ENCODE measurements around the gene MYO9B.

Gene MYO9B

GRCh38 chr19:17205237-17206140, 129.9 kb downstream of the MYO9B start:
- DNase-seq (ENCODE audit: low read depth): peak; percentile 71
- TF ChIP-seq, protein P1, sequence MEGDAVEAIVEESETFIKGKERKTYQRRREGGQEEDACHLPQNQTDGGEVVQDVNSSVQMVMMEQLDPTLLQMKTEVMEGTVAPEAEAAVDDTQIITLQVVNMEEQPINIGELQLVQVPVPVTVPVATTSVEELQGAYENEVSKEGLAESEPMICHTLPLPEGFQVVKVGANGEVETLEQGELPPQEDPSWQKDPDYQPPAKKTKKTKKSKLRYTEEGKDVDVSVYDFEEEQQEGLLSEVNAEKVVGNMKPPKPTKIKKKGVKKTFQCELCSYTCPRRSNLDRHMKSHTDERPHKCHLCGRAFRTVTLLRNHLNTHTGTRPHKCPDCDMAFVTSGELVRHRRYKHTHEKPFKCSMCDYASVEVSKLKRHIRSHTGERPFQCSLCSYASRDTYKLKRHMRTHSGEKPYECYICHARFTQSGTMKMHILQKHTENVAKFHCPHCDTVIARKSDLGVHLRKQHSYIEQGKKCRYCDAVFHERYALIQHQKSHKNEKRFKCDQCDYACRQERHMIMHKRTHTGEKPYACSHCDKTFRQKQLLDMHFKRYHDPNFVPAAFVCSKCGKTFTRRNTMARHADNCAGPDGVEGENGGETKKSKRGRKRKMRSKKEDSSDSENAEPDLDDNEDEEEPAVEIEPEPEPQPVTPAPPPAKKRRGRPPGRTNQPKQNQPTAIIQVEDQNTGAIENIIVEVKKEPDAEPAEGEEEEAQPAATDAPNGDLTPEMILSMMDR (IDR thresholded peaks at IDR 0.05; ENCODE audit: insufficient read depth, low read depth, low read length, missing control alignments): peak; percentile 65
- no peak overlapping the region for H3K4me3 ChIP-seq (ENCODE audit: low read depth, low read length)

DNA sequence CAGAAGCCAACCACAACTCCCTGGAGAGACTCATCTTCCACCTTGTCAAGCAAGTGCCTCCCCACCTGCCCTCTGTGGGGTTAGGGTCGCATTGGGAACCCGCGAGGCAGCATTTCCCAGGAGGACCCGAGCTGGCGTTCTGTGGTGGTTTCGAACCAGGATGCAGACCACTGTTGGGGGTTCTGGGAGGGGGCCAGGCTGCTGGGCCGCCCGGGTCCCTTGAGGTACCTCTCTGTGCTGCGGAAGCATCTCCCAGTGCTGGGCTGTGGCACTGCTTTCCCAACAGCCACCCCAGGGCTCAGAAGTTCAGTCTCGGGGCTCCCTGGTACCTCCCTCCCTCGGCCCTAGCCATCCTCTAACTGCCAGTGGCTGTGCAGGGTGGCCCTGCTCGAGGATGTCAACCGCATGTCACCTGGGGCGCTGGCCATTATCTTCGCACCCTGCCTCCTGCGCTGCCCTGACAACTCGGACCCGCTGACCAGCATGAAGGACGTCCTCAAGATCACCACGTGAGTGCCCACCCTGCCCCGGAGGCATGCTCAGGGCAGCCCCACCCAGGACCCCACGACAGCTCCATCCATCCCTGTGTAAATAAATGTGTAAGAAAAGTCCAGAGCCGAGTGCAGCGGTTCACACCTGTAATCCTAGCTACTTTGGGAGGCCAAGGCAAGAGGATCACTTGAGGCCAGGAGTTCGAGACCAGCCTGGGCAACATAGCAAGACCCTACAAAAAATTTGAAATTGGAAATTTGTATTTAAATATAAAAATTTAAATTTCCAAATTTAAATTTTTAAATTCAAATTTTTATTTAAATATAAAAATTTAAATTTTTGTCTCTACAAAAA, 131.4 kb downstream of the MYO9B start:
- TF ChIP-seq, protein P1 (IDR thresholded peaks at IDR 0.05; ENCODE audit: insufficient read depth, low read depth, low read length, missing control alignments): no peak
- no peak overlapping the region for H3K4me3 ChIP-seq (ENCODE audit: low read depth, low read length)

GRCh38 chr19:17209126-17210036, 133.8 kb downstream of the MYO9B start:
- no peak overlapping the region for H3K4me3 ChIP-seq (ENCODE audit: low read depth, low read length)
- TF ChIP-seq, protein P1 (IDR thresholded peaks at IDR 0.05; ENCODE audit: insufficient read depth, low read depth, low read length, missing control alignments): no peak
- DNase-seq (ENCODE audit: low read depth): peak; percentile 87

More for the DNA sequence above, 131.4 kb downstream of the MYO9B start:
- no peak for DNase-seq (ENCODE audit: low read depth)

DNA sequence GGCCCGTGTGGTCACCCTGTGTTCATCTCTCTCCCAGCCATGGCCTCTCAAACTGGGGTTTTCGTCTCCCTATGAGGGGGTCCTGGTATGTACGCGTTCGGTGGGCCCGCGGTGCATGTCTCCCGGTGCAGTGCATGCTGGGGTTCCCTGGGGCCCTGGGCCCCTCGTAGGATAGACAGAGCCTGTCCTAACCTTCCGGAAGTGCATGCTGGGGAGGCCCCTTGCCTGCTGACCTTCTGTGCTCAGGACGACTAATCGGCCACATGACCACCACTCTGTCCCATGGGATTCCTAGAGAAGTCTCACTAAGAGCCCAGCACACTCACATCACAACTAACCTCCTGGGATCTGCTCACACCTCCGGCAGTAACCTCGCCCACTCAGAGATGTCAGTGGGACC, 134.7 kb downstream of the MYO9B start:
- no peak overlapping the region for H3K4me3 ChIP-seq (ENCODE audit: low read depth, low read length)
- DNase-seq (ENCODE audit: low read depth): no peak
- TF ChIP-seq, protein P1 (IDR thresholded peaks at IDR 0.05; ENCODE audit: insufficient read depth, low read depth, low read length, missing control alignments): no peak

GRCh38 chr19:17211547-17212446, 136.2 kb downstream of the MYO9B start:
- no peak for DNase-seq (ENCODE audit: low read depth)
- TF ChIP-seq, protein P1 (IDR thresholded peaks at IDR 0.05; ENCODE audit: insufficient read depth, low read depth, low read length, missing control alignments): no peak
- H3K4me3 ChIP-seq (ENCODE audit: low read depth, low read length): no peak overlapping the region

Measured in GM12865 (cell line).